Putamen (tissue), 1 donor: ENCODE measurements around the gene PRDM15.

Source experiments
- DNase-seq: peaks from one replicate; pipeline ENCODE4 v3.0.0-alpha.2; 2016; ENCODE audit warnings: low spot score

Gene PRDM15

DNA sequence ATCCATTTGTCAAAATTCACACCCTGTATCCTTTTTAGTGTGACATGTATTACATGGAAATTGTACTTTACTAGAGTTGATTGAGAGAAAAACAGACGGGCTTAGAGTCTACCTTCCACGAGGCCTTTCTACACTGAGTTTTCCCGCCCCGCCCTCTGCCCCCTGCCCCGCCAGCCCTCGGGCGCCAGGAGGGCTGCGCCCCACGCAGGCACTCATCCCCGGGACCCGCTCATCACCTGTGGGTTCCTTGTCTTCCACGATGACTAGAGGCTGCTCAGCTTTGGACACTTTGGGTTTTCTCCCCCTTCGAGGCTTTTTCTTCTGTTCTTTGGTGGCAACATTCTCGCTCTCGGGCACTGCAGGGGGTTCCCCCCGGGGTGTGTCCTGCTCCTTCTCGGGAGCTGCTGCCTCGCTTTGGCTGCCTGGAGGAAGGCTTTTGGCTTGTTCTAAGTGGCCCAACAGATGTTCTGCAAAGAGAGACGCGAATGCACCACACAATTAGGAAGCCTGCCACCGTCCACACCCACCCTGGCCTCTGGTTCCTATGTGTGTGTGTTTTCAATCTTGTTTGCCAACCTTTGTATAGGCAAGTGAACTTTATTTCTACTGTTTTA is 39.6 kb downstream of the PRDM15 start:
- no peak for DNase-seq

DNA sequence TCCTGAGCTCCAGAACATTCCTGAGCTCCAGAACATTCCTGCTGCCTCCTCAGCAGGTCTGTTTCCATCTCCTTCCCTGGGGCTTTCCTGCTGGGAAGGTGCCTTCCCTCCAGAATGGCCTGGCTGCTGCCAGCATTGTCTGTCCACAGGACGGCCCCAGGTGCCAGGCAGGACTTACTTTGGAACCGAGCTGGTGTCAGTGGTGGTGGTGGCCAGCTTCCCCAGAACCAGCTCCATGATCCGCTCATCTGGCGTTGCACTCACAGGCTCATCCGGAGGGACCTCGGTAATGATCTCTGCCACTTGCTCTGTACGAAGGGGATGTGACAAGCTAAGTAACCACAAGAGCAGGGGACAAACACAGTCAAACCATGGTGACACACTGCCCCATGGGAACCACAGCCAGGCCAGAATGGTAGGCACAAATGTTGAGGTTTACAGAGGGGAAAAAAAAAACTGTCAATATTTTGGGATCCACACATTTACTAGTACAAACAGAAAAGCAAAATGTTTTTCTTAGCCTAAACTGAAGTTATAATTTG is 41.3 kb downstream of the PRDM15 start:
- DNase-seq, result no peak

DNA sequence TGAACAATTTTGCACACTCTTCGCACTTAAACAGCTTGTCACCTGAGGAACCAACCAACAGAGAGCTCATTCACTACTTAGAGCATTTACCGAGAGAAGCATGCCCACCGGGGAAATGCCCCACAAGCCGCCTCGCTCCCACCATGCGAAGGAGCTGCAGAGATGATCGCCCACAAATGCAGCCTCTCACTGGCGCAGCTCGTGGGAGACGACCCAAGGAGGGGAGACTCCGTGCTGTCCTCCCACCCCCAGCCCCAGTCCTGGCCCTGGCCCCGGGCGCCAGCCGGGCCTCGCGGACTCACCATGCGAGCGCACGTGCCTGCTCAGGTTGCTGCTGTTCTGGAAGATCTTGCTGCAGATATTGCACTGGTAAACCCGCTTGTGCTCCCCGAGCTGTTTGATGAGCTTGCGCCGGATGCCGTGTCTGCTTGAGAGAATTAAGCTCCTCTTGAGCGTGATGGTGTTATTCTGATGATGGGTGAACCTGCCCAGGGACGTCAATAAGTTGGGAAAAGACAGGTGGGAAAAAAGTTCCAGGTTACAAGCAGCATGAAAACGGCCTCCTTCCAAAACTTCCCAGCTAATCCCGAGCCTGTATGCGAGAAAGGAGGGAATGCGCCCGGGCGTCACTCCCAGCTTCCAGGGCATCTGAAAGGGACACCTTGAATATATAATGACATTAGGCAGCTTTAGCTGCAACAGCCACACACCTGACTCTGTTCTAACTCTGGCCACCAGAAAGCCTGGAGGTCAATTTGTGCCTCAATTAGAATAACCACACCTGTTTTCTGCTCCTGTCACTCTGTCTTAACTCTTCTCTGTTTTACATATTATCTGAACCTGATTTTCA is 42.8 kb downstream of the PRDM15 start:
- DNase-seq, result no peak

DNA sequence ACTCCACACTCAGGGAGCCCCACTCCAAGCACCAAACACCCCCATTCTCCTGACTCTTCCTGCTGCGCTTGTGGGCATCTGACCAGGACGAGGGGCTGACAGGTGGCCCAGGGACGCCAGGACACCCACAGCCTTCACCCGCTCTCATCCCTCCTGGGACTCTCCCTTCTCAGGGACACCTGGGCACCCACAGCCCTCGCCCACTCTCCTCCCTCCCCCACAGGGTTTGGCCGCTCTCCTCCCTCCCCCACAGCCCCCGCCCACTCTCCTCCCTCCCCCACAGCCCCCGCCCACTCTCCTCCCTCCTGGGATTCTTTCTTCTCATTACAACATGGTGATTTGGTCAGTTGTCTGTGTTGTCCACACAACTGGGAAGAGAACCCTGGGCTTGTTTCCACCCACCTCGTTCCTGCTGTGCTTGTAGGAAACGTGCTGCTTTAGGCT is 43.4 kb downstream of the PRDM15 start:
- DNase-seq, result no peak

DNA sequence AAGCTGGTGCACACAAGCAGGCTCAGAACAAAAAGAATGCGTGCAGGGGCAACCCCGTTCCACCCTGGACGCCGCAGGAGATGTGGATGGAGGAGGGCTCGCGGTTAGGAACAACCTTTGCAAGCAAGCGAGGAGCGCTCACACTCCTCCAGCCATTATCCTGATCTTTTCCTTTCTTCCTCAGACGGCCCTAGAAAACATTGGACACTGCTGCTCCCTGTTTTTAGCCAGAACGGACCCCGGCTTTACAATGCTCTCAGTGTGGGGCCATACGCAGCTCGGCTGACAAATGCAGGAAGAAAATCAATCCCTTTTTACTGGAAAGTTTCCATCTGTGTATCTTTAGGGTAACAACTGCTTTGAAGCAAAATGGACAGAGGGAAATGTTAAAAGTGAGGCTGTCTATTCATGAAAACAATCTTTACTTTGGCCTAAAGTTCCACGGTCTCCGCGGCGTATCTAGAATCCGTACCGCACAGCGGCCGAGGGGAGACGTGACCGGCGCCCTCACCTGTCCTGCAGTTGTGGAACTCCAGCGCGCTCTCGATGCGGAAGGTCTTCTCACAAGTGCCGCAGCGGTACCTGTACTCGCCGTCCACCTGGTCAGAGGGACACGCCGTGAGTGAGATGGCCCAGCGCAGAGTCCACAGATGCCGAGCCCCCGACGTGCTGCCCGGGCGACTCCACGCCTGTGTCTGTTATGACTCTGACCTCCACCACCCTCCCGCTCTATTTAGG is 44.0 kb downstream of the PRDM15 start:
- DNase-seq, result no peak

DNA sequence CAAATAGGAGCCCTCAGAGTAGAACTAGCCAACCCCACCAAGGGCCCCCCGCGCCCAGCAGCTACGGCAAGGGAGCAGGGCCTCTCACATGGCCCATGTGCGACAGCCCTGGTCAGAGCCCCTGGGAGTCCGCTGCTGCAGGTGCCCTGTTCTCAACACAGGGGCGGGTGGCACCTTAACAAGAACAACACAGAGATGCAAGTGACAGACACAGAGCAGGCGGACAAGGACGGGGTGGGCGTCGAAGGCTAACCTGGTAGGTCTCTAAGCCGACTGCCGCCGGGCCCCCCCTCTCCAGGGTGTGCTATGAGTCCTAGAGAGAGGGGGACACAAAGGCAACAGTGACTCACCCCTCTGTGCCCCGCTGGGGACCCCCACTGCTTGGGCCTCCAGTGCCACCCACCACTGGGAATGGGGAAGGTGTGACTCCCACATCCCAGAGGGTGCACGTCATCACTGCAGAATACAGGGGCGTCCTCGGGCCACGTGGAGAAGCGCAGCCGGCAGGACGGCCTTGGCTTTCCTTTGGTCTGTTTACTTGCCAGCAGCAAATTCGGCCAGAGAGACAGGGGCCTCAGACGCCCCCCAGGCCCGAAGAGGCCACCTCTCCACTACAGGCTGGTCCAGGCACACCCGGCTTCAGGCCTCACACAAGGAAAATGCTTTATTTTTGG is 44.8 kb downstream of the PRDM15 start:
- DNase-seq, result no peak

DNA sequence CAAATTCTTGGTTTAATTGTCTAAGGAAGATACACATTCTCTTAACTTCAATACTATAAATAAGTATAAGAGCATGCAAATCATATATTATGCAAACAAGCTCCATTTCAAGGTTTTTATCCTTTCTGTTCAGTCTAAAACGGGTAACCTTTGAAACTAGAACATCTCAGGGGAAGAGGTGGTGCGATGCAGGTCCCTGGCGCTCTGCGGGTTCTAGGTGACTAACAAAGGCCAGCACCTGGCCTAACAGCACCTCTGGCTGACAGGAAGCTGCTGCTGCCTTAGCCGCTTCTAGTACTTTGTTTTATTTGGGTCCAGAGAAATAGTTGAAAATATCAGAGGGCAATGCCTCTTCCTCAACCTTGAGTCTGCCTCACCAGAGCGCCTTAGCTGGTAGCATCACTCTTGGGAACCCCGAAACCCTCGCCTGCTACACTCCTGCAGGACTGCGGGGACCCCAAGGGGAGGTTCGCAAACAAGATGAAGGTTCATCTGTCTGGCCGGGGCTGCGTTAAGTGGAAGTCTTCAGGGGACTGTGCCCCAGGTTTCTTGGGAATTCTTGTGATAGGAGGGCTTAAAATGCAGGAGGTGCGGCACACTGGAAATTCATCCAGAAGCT is 45.5 kb downstream of the PRDM15 start:
- no peak for DNase-seq

DNA sequence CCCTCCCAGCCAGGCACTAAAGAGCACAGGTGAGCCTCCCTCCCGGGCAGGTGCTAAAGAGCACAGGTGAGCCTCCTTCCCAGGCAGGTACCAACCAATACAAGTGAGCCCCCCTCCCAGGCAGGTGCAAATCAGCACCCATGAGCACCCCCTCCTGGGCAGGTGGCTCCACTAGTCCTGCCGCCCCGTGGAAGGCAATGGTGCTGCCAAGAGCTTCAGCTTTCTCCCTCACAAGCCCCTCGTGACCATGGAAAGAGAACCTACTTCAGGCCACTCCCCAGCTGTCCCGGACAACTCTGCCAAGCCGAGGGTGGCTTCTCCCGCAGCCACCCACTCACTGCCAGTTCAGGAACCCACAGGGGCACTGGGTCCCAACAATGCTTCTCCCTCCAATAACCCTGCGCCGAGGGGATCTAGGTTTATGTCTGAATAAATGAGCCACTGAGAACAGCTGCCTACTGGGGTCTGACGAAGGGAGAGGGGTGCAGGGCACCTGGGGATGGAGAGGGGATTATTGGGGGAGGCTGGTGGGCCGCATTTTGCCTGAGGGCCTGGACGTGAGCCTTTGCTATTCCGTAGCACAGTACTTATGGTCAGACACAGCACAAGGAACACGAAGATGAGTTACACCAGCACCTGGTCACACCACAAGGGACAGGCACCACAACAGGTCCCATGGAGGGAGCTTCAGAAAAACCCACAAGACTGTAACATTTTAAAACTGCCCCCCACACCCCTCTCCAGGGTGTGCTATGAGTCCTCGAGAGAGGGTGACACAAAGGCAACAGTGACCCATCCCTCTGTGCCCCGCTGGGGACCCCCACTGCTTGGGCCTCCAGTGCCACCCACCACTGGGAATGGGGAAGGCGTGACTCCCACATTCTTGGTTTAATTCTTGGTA is 46.3 kb downstream of the PRDM15 start:
- DNase-seq, result no peak

DNA sequence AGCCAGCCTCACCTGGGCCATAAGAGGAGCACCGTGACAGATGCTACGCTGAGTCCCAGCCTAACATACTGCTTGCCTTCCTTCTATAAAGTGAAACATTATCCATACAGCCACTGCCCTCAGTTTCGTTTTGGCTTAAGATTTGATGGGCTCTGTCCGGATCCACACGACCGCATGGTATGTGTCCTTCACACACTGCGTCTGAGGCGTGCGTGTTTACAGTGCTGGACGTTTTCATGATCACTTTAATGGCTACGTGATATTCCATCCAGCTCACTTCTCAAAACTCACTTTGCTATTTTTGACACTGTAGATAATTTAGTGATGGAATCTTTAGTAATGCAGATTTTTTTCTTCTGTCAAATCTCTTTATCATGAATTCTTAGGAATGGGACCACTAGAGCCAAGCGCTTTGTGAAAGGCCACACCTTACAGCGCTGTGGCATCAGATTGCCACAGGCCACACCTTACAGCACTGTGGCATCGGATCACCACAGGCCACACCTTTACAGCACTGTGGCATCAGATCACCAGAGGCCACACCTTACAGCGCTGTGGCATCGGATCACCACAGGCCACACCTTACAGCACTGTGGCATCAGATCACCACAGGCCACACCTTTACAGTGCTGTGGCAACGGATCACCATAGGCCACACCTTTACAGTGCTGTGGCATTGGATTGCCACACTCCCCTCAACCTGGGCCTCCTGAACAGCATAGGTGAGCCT is 47.1 kb downstream of the PRDM15 start:
- DNase-seq, result no peak

DNA sequence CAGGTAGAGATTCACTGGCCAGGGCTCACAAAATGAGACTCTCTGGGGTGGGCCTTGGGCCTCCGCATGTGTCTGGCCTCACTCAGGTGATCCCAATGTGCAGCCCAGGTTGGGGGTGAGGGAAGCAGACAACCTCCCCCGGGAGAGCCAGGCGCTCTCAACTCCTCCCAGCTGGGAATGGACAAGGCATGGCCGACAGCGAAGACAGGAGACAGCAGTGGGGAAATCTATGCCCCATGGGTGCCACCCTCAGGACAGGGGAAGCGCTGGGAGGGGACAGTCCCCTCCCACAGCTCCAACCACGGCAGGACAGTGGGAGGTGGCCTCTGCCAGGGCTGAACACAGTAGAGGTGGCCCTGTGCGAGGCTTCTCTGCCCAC is 47.7 kb downstream of the PRDM15 start:
- no peak for DNase-seq

DNA sequence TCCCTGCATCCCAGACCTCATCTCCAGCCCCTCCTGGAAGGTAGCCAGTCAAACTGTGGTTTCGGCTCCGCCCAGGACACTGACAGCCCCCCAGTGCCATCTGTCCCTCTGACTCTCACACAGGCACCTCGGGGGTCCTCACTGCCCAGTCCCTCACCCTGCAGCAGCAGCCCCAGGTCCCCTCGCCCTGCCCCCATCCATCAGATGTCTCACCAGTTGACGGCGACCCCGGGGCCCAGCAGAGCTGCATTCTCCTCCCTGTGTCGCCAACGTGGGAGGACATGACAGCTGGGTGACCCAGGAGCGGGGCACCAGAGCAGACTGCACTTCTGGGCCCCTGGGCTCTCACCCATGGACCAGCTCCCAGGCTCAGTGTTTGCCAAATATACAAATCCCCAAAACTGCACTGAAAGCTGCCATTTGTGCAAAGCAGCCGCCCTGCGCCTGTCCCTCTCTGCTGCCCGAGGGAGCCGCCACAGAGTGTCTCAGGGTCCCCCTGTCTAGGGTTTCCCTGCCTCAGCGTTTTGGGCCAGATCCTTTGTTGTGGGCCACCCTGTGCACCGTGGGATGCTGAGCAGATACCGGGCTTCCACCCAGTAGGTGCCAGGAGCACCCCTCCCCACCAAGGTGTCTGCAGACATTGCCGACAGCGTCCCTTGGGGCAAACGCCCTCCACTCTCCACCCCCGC is 48.2 kb downstream of the PRDM15 start:
- no peak for DNase-seq

DNA sequence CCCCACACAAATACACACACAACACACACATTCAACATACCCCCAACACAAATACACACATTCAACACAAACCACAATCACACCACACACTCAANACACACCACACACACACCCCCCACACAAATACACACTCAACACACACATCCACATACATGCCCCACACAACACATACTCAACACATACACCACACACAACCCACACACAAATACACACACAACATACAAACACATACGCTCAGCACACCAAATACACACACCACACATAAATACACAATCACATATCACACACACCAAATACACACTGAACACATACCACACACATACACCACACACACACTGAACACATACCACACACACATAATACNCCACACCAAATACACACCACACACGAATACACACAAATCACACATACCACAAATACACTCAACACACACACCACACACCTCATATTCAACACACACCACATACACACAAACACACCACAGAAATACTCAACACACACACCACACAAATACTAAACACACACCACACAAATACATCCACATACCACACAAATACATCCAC is 48.9 kb downstream of the PRDM15 start:
- DNase-seq, result no peak

DNA sequence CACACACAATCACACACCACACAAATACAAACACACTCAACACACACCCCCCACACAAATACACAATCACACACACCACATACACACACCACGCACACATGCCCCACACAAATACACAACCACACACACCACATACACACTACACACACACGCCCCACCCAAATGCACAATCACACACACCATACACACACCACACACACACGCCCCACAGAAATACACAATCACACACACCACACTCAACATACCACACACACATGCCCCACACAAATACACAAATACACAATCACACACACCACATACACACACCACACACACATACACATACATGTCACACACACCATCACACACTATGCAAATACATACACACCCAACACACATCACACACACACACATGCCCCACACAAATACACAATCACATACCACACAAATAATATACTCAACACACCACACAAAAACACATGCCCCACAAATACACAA is 50.2 kb downstream of the PRDM15 start:
- no peak for DNase-seq

DNA sequence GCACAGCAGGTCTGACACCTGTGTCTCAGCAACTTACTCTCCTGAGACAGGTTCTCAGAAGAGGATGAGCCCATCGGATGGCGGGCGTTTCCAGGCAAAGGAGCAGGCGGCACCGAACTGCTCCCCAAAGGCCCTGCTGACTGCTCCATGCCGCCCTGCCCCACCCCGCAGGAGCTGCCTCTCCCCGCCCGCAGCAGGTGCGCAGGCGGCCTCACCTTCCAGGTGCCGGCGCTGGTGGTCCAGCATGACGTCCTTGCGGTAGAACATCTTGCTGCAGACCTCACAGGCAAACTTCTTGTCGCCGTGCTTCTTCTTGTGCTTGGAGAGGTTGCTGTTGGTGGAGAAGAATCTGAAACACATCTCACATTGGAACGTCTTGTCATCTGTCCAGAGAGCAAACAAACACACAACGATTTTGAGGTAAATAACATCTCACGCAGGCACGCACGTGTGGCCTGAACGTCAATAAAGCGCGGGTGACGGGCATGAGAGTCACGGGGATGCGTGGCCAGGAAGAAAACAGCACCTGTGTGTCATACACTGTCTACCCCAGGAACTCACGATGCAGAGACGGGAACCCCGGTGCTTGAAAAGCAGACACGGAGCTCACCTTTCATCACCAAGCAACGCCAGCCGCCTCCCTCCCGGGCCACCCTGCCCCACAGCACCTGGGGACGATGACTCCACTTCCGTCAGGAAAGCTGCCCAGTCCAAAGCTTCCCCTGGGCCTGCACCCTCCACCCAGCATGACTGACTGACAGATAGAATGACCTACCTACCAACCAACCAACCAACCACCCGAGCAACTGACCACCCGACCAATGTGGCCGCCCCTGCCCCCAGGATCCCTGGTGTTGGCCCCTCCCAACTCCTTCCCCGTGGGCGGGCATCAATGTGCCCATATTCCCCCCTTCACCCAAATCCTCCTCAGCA is 50.9 kb downstream of the PRDM15 start:
- no peak for DNase-seq

DNA sequence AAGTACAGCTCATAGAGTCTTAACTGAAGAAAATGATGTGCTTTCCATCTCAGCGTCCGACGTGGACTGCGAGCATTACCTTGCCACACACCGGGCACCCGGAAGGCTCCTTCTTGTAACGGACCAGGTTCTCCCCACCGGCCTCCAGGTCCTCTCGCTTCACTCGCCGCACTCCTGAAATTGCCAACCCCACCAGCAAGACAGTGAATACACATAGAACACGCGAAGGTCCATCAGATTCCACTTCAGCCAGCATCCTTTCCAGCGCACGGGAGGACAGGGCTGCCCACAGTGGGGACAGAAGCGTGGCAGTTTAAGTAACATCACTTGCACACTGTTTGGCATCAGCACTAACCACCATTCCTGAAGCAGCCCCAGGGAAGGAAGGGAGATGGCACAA is 53.3 kb downstream of the PRDM15 start:
- no peak for DNase-seq

DNA sequence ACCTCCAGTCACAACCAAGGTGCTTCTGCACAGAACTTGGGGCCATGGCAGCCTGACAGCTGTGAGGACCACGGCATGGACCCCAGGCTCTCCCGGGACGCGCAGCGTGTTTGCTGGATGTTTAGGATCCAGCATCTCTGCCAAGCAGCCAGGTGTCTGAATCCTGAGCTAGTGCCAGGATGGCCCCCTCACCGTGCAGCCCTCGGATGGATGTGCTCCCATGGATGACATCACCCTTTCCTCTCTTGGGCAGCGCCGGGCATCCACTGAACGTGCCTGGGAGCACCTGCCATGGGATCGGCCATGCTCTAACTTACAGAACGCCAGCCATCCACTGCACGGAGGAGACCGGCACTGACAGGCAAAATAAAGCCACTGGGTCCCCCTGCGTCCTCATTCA is 53.9 kb downstream of the PRDM15 start:
- DNase-seq, result no peak

DNA sequence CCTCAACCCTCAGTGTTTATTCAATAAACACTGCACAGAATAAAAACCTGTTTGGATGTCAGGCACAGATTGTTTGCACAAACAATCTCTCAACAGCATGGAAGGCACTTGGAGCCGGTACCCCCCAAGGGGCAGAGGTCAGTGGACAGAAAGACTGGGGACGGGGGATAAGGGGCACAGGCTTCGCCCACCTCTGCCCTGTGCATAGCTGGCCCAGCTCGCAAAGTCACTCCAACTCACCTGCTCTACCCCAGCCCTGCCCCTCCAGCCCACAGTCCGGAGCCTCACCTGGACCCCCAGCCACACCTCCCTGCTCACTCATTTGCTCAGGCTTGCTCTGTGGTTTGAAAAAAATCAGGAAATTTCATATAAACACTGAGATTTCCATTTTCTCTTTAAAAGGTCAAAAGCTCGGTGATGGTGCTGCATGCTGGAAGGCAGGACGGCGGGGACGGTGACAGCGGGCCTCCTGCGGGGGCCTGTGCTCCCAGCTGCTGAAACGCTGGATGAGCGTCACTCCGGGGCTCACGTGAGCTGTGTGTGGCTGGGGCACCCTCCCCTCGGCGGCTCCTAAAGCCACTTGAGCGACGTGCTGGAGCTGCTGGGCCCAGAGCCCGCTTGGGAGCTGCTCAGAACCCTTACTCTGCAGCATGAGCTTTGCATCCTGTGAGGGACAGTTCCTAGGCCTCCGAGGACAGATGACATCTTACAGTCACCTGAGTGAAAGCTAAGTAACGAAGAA is 54.5 kb downstream of the PRDM15 start:
- no peak for DNase-seq
